Measurements from ENCODE around the gene RNF32. TPM values are rescaled to one million over a fixed set of nuclear protein-coding genes. Genes with fewer than 3 reads are reported as not detected.
"Not testable (repeated sequence)": the region's sequence is repeated elsewhere in the genome, so short reads cannot be mapped to it uniquely, and the experiment has no call there.

Gene RNF32
- total RNA-seq, 1 donor from 2014 or later = 1.9 TPM

DNA sequence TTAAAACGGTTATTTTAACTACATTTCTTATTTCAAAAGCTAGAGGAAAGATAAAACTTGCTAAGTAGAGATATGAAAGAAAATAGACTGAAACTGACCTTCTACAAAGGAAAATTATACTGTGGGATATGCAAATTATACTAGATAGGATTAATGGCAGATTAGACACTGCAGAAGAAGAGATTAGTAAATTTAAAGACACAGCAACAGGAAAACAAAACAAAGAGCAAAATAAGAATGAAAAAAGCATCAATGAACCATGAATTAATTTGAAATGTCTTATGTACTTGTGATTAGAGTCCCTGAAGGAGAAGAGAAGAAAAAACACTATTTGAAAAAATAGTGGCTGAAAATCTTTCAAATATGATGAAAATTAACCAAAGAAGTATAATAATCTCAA, 52.3 kb downstream of the RNF32 start:
- H3K36me3 Mint-ChIP-seq (ENCODE audit: low read depth, unreplicated experiment) = peaks cover 20% of the 10 kb centered on the region
- H3K4me3 Mint-ChIP-seq (ENCODE audit: unreplicated experiment) = no peak overlapping the region
- no peak for DNase-seq (ENCODE audit: low spot score)
- H3K4me1 Mint-ChIP-seq (ENCODE audit: unreplicated experiment) = no peaks in the 10 kb centered on the region
- no peaks in the 10 kb centered on the region for H3K27me3 Mint-ChIP-seq (ENCODE audit: unreplicated experiment)
- no peak overlapping the region for H3K27ac Mint-ChIP-seq (ENCODE audit: unreplicated experiment)
- TF ChIP-seq, protein P1, sequence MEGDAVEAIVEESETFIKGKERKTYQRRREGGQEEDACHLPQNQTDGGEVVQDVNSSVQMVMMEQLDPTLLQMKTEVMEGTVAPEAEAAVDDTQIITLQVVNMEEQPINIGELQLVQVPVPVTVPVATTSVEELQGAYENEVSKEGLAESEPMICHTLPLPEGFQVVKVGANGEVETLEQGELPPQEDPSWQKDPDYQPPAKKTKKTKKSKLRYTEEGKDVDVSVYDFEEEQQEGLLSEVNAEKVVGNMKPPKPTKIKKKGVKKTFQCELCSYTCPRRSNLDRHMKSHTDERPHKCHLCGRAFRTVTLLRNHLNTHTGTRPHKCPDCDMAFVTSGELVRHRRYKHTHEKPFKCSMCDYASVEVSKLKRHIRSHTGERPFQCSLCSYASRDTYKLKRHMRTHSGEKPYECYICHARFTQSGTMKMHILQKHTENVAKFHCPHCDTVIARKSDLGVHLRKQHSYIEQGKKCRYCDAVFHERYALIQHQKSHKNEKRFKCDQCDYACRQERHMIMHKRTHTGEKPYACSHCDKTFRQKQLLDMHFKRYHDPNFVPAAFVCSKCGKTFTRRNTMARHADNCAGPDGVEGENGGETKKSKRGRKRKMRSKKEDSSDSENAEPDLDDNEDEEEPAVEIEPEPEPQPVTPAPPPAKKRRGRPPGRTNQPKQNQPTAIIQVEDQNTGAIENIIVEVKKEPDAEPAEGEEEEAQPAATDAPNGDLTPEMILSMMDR (IDR thresholded peaks at IDR 0.05; ENCODE audit: unreplicated experiment) = no peak
- peaks cover 9% of the 10 kb centered on the region for H3K9me3 Mint-ChIP-seq (ENCODE audit: unreplicated experiment)

DNA sequence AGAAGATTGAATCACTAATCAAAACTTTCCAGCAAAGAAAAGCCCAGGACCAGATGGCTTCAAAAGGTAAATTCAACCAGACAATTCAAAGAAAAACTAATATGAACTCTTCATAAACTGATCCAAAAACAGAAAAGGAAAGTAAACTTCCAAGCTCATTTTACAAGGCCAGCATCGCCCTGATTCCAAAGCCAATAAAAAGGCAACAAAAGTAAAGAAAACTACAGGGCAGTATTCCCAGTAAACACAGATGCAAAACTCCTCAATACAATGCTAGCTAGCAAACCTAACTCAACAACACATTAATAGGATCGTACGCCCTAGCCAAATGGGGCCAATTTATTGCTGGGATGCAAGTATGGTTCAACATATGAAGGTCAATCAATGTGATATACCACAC, 53.1 kb downstream of the RNF32 start:
- peaks cover 28% of the 10 kb centered on the region for H3K36me3 Mint-ChIP-seq (ENCODE audit: low read depth, unreplicated experiment)
- TF ChIP-seq, protein P1 (IDR thresholded peaks at IDR 0.05; ENCODE audit: unreplicated experiment) = no peak

GRCh38 chr7:156697283-156697682, 56.7 kb downstream of the RNF32 start:
- peaks cover 11% of the 10 kb centered on the region for H3K9me3 Mint-ChIP-seq (ENCODE audit: unreplicated experiment)
- not testable (repeated sequence) for H3K4me1 Mint-ChIP-seq (ENCODE audit: unreplicated experiment)
- H3K36me3 Mint-ChIP-seq (ENCODE audit: low read depth, unreplicated experiment) = peaks cover 49% of the 10 kb centered on the region

More for the DNA sequence above, 53.1 kb downstream of the RNF32 start:
- Mint-ChIP-seq H3K4me1 (ENCODE audit: unreplicated experiment) (no peaks in the 10 kb centered on the region), H3K27ac (ENCODE audit: unreplicated experiment) (no peak overlapping the region), H3K9me3 (ENCODE audit: unreplicated experiment) (peaks cover 11% of the 10 kb centered on the region), H3K4me3 (ENCODE audit: unreplicated experiment) (no peak overlapping the region), H3K27me3 (ENCODE audit: unreplicated experiment) (no peaks in the 10 kb centered on the region)
- DNase-seq (ENCODE audit: low spot score) = no peak

DNA sequence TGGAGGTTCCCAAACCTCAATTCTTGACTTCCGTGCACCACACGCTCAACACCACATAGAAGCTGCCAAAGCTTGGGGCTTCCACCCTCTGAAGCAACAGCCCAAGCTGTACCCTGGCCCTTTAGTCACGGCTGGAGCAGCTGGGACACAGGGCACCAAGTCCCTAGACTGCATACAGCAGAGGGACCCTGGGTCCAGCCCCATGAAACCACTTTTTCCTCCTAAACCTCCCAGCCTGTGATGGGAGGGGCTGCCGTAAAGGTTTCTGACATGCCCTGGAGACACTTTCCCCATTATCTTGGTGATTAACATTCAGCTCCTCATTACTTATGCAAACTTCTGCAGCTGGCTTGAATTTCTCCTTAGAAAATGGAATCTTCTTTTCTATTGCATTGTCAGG, 57.9 kb downstream of the RNF32 start:
- peaks cover 11% of the 10 kb centered on the region for H3K9me3 Mint-ChIP-seq (ENCODE audit: unreplicated experiment)
- DNase-seq (ENCODE audit: low spot score); H3K4me3 Mint-ChIP-seq (ENCODE audit: unreplicated experiment); H3K4me1 Mint-ChIP-seq (ENCODE audit: unreplicated experiment); H3K27me3 Mint-ChIP-seq (ENCODE audit: unreplicated experiment); H3K27ac Mint-ChIP-seq (ENCODE audit: unreplicated experiment): not testable (repeated sequence)
- peaks cover 58% of the 10 kb centered on the region for H3K36me3 Mint-ChIP-seq (ENCODE audit: low read depth, unreplicated experiment)

More at GRCh38 chr7:156697283-156697682, 56.7 kb downstream of the RNF32 start:
- not testable (repeated sequence) for H3K27ac Mint-ChIP-seq (ENCODE audit: unreplicated experiment); H3K27me3 Mint-ChIP-seq (ENCODE audit: unreplicated experiment); DNase-seq (ENCODE audit: low spot score)
- H3K4me3 Mint-ChIP-seq (ENCODE audit: unreplicated experiment) = peak overlapping the region; percentile 13

- H3K36me3 Mint-ChIP-seq (ENCODE audit: low read depth, unreplicated experiment) = peaks cover 55% of the 10 kb centered on the region
- DNase-seq (ENCODE audit: low spot score); H3K4me1 Mint-ChIP-seq (ENCODE audit: unreplicated experiment); H3K9me3 Mint-ChIP-seq (ENCODE audit: unreplicated experiment); H3K27me3 Mint-ChIP-seq (ENCODE audit: unreplicated experiment); H3K27ac Mint-ChIP-seq (ENCODE audit: unreplicated experiment): not testable (repeated sequence)
- H3K4me3 Mint-ChIP-seq (ENCODE audit: unreplicated experiment) = peak overlapping the region; percentile 74
These were observed 61.2 kb downstream of the RNF32 start for GRCh38 chr7:156701787-156702186.

DNA sequence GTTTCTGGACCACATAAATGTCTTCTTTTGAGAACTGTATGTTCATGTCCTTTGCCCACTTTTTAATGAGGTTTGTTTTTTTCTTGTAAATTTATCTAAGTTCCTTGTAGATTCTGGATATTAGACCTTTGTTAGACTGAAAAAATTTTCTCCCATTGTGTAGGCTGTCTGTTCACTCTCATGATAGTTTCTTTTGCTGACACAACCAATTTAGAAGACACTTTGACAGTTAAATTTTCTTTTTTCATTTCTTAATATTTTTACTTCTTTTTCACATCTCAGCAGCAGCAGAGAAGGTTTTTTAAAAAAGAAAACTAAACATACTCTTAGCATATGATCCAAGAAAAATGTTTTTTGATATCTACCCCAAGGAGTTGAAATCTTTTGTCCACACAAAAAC, 61.8 kb downstream of the RNF32 start:
- DNase-seq (ENCODE audit: low spot score) = no peak
- Mint-ChIP-seq H3K9me3 (ENCODE audit: unreplicated experiment) (peaks cover 5% of the 10 kb centered on the region), H3K4me1 (ENCODE audit: unreplicated experiment) (no peaks in the 10 kb centered on the region), H3K4me3 (ENCODE audit: unreplicated experiment) (peak overlapping the region; percentile 82), H3K36me3 (ENCODE audit: low read depth, unreplicated experiment) (peaks cover 50% of the 10 kb centered on the region), H3K27ac (ENCODE audit: unreplicated experiment) (no peak overlapping the region), H3K27me3 (ENCODE audit: unreplicated experiment) (peaks cover 4% of the 10 kb centered on the region)
- TF ChIP-seq, protein P1 (IDR thresholded peaks at IDR 0.05; ENCODE audit: unreplicated experiment) = no peak
